GM19372 (cell line): ENCODE results near the gene SCUBE3.

Experiments
- ATAC-seq: cut with Tn5 transposase; IDR thresholded peaks from one replicate; pipeline ENCODE4 v1.9.1; 2021; ENCODE audit warnings: mild to moderate bottlenecking, low read depth, moderate library complexity; ENCODE audit not compliant: unreplicated experiment

The SCUBE3 gene

DNA sequence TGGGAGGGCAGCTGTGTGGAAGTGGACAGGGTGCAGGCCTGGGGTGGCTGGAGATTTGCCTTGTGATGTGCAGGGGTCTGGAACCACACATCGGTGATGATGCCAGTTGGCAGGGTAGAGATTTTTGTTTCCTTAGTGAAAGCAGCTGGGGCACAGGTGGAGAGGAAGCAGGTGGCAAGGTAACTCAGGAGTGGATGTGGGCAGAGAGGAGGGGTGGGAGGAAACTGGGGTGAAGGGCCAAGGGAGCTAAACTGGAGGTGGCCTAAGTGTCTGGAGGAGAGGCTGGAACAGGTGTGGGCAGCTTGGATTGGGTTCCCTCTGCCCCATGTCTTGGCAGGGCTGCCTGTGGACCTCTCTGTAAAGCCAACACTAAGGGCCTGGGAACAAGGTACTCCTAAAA lies 4.7 kb upstream of the SCUBE3 start:
- ATAC-seq: no peak

DNA sequence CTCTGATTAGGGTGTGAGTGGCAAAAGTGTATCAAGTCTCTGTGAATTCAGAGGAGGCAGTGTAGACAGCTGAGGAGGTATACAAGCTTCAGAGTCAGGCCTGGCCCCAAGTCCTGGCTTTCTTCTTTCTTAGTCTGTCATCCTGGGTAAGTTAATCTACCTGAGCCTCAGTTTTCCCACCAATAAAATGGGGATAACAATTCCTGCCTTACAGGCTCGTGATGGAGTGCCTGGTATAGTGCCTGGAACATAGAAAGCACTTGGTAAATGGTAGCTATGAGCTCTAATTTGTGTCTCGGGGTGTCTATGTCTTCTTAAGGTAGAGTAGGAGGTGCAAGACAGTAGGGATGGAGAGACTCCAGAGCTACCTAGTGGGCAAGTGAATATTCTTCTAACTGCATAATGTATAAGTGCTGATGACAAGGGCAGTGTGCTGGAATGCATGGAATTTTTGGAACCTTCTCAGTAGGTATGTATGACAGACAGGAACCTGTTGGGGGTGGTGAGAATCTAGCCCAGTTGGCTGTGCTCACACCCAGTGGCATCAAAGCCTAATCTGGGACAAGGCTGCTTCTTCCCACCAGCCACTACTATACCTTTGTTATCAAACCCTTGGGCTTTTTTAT lies 4.0 kb upstream of the SCUBE3 start:
- no peak for ATAC-seq

DNA sequence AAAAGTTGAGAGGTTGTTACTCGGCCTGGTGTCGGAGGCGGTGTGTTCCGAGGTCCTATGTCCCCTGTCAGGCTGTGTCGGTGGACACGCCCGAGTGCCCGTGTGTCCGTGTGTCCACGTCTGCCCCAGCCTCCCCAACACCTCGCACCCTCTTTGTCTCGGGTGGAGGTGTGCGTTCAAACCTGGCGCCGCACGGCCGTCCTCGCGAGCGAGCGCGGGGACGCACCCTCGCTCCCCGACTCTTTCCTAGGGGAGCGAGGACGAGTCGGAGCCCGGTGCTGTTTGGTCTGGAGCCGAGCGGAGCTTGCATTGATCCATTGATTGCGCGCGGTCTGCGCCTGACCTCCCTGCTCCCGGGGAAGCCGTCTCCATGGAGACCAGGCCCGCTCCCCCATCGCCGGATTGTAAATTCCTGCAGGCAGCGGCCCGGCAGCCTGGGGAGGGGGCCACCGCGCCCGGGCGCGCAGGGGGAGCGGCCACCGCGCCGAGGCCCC lies 411 bp upstream of the SCUBE3 start:
- ATAC-seq: no peak

DNA sequence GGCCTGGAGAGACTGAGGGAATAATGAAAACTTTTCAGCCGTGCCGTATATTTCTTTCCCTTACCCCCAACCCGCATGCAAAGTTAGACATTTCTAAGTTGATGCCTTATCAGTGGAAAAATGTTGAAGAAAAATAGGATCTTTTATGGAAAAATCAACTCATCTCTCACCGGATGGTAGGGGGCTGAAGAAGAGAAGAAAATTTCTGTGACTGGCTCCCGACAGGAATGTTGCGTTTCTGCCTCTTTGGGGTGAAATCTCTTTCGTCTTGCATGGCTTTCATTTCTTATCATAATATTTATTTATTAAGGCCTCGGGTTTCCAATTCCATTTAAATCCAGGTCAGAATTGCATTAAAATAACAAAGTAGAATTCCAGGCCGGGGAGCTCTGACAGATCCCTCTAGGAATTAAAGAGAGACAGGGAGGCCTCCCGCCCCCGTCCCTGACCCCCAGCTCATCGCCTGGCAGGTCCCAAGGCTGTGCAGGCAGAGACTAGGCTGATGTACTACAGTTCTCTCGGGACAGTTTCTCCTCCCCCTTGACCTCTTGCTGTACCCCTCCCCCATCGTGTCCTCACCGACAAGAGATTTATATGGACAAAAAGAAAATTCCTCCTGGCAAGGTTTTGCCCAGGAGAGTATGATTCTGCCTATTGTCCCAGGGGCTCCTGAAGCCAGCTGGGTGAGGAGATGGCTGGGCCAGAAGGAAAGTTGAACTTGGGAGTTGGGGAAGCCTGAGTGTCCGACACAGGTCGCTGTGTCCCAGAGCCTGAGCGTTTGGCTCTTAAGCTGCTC lies 1.3 kb downstream of the SCUBE3 start:
- ATAC-seq: no peak

DNA sequence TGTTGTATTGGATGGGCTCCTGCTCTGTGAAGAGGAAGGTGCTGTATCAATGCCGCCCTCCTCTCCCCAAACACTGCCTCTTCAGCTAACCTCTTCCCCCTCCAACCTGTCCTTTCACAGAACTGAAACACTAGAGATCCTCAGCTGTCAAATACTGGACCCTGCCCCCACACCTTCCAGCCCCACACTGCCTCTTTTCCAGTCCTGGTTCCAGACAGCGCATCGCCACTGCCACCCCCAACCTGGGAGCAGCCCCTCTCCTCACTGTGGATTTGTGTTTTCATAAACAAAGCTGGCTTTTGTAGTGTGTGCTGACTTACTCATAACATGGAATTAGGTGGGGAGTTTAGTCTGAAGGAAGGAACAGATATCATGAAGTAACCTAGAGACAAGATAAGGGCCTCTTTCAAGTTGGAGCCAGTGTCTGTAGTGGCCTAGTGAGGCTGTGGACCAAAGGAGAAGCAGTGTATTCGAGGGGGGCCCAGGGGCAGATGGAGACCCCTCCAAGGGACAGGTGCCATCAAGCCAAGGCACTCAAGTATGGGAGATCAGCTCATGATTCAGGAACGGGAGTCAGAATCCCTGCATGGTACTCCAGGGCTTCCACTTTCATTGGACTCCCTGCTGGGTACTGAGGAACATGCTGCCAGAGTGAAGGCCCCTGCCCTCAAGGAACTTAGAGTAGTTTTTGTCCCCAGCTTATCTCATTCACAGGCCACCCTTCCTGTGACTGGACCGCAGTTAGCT lies 2.1 kb downstream of the SCUBE3 start:
- ATAC-seq: no peak

DNA sequence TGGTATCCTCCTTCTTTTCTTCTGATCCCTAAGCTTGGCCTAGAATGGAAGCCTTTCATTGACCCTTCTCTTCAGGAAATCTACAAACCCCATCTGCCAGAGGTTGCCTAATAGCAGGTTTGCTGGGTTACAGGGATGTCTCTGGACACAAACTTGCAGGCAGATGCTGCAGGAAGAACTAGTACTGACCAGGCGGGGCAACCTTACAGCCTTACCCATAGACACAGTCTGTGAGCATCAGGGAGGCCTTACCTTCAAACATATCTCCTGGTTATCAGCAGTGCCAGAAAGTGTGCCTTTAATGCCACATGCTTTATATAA lies 2.6 kb downstream of the SCUBE3 start:
- no peak for ATAC-seq

DNA sequence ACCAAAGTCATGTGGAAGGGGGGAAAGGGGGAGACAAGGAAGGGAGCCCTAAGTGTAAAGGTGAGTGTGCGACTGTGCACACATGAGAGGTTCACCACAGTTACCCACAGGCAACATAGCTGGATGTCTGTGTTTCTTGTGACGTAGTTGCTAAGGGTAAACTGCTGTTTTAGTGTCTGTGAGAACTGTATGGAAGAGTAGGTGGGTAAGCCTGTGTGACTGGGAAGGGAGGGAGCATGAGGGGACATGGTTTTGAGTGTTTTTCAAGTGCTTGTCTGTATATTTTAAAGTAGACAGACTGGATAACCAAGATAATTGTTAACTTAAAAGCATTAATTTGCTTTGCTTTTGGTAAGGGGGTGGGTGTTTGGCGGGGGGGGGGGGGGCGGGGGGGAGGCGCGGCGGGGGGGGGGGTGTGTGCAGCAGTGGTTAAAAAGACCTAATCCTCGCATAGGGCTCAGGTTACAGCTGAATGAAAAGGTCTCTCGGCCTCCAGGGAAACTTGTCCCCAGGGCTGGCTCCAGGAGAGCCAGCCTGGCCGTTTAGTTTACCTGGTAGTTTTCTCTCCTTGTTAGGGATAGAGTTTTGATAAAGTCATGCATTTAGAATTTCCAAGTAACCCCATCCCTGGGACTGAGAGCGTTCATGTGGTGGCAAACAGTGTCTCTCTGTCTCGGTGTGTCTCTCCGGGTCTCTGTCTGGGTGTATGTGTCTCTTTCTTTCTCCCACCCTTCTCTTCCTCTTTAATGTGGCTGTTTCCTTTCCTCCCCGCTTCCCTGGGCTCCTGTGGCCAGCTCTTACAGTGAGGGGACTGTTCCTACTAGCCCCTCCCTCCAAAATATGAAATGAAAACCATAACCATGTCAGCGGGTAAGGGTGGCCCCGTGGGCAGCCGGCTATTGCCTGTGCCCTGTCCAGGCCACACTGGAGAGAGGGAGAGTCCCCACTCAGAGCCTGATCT lies 3.4 kb downstream of the SCUBE3 start:
- ATAC-seq: no peak

DNA sequence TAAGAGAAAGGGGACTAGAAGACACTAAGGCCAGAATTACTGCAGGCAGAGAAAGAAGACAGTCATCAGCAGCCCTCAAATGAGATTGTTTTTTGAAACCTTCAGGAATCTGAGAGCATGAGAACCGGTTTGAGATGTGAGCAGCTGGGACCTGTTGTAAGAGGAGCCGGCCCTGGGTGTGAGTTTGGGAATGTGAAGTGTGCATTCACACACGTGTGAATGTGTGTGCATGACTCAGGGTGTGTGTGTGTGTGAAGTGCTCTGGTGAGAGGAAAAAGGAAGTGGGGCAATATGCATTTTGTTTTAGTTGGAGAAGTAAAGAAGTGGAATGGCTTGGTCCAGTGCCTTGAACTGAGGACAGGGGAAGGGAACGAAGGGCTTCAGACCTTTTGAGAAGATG lies 4.3 kb downstream of the SCUBE3 start:
- no peak for ATAC-seq

DNA sequence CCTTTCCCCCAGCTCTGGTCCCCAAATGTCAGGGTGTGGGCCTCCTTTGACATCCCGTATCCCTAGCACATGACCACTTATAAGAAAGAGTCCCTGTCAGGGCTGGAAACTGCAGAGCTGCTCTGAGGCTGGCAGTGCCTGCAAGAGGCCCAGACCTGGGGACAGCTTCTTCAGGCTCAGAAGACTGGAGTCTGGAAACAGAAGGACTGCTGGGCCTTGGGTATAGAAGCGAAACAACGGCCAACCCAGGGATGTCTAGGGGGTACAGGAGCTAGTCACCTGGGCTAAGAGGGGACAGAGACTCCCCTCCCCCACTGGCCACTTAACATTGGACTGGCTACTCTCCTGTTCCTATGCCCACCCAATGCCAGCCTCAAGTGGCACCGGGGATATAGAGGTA lies 4.7 kb downstream of the SCUBE3 start:
- no peak for ATAC-seq

DNA sequence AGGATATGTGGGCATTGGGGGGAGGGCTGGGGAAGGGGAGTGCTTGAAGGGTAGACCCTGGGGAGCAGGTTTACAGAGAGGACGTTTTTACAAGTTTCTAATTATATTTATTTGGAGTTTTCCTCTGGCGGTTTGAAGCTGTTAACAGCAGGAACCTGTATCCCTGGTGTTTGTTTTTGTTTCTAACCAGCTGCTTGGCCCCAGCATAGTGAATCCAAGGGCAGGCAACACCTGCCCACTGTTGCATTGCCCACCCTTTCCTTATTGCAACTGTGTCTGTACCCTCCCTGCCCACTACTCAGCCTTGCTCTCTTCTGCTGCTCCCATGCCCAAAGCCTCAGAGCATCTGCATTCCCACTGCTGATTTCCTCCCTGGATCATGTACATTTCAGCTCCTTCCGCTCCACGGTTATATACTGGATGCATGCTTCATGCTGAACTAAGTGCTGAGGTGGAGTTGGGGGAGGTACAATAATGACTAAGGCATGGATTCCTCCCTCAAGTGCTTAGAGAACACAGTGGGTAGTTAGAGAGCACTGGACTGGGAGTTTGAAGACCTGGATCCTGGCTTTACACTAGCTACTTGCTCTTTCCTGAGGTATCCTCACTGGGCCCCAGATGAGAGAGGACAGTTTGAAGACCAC lies 6.0 kb downstream of the SCUBE3 start:
- ATAC-seq: no peak

DNA sequence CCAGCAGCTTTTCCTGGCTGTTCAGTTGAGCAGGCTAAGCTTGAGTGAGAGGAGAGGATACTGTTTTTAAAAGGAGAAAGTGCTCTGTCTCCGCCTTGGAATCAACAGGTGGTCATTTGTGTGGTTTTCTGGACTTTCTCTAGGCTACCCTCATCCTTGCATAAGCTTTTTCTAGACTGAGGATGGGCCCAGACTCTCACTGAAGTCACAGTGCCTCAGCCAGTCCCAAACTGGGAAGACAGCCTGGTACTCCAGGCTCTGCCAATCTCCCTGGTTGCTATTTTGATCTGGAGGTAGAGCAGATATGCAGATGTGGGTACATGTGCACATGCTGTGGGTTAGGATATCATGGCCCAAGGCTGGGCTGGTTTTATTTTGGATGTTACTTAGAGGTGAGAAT lies 7.0 kb downstream of the SCUBE3 start:
- ATAC-seq: no peak

DNA sequence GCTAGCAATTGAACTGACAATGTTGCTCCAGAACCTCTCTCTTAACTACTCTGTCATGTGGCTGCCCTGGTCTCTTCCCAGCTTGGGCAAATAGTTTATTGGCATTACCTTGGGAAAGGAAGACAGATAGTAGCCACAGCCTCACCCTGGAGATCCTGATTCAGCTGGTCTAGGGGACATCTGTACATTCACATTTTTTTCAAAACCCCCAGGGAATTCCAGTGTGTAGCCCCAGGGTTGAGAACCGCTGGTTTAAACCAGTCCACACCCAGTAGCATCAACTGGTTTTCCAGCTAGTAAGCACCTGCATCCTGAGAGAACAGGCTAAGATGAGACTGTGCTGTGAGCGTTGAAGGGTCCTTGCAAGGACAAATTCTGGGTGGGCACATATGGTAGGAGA lies 9.6 kb downstream of the SCUBE3 start:
- no peak for ATAC-seq

DNA sequence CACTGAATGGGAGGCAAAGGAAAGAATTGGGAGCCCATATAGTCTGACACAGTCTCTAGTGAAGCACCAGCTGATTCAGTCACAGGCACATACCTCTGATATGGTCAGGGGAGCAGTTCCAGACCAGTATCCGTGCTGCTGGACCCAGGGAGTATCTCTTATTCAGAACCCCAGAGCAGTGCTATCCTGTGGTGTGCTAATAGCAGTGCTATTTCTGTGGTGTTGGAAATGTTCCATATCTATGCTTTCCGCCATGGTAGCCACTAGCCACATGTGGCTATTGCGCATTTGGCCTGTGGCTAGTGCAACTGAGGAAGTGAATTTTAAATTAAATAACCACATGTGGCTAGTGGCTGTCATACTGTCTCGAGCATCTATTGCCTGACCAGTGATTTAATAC lies 11.0 kb downstream of the SCUBE3 start:
- ATAC-seq: no peak

DNA sequence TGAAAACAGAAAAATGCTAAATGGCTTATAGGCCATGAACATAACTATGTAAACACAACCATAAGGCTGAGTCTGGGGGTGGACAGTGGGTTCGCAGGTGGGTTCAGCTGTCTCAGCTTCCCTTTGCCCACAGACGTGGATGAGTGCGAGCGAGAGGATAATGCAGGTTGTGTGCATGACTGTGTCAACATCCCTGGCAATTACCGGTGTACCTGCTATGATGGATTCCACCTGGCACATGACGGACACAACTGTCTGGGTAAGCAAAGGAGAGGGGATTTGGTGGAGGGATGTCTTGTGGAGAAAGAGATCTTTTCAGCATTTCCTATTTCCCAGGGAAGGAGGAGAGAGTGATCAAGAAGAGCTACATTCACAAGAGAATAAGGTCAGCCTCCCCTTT lies 14.7 kb downstream of the SCUBE3 start:
- ATAC-seq: no peak

DNA sequence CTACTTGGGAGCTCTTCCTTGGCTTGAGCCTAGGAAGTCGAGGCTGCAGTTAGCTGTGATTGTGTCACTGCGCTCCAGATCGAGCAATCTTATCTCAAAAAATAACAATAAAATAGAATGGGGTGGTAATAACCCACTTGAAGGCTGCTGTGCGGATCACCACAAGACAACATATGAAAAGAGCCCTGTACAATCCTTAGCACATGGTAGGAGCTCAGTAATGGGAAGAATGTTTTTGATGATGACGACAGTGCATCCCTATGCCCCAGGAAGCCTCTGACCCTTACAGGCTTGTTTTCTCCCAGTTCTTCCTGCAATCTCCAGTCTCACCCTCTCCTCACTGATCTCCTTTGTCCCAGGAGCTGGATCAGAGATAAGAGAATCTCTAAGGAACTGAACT lies 15.5 kb downstream of the SCUBE3 start:
- no peak for ATAC-seq

DNA sequence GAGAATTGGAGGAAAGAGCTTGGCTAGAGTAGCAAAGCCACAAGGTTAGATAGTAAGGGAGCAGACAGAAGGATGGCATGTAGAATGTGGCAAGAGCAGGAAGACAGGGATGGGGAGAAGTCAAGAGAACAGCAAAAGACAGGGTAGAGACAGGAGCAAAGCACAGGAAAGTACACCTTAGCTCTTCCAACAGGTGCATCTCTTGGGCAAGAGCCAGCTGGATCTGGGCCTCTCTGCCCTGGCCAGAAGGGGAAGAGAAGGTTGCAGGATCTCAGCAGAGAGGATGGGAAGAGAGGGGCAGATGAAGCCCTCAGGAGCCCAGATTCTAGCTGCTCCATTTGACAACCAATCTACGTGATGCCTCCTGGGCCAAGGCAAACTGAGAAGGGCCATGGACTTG lies 16.7 kb downstream of the SCUBE3 start:
- no peak for ATAC-seq

DNA sequence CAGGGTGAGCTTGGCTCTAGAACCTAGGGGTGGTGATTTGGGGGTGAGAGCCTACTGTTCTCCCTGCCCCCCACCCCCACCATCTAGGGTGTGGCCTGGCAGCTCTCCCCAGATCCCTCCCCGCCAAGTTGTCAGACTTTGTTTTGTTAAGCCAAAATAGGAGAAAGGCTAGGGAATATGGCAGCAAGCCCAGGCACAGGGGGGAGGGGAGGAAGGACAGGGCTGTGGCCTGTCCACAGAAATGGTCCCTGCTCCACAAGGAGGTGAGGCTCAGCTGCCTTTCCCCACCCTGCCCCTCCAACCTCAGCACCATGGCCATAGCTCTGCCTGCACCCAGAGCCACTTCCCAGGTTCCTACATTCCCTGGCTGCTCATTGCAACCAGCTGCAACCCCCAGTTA lies 17.2 kb downstream of the SCUBE3 start:
- no peak for ATAC-seq

DNA sequence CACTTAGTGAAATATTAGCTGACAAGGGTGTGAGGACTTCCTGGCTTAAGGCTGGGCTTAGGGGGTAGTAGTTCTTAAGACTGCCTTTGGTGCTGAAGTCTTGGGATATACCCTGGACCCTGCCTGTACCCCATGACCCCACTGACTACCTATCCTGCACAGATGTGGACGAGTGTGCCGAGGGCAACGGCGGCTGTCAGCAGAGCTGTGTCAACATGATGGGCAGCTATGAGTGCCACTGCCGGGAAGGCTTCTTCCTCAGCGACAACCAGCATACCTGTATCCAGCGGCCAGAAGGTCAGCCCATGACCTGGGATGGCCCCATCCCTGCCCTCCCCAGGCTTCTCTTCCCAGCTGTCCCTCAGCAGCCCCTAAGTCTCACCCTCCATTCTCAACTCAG lies 17.8 kb downstream of the SCUBE3 start:
- ATAC-seq: no peak

DNA sequence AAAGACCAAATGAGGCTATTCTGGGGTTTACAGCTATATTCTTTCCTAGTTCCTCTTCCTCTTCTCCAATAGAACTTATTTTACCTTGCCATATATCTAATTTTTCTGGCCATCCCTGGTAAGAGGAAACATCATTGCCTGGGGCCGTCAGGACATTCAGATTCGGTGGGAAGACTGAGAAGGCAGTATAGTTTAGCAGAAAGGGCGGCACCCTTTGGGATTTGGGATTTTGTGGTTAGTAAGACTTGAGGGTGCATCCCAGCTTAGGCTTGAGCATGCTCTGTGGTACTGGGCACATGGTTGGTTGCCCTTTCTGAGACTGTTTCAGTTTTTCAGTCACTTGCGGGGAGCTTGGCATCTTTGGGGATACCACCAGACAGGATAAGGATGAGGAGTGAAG lies 21.1 kb downstream of the SCUBE3 start:
- ATAC-seq: no peak

DNA sequence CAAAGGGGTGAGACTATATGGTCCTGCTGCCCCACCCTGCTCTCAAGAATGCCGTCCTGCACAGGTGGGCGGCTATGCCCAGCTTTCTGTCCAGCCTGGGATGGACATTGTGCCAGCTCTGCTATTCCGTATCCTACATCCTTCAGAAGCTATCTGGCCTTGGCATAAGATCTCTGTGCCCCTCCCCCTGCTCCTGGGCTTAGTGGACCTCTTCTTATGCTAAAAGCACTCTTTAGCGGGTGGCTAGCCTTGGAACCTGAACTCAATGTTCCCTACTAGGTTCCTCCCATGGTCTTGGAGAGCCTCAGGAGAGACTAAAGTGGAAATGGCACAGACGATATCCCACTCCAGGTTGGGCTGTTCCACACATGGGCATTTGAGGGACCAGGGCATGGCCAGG lies 22.5 kb downstream of the SCUBE3 start:
- ATAC-seq: no peak
